Left cardiac atrium (tissue), 4 donors: ENCODE results near the gene SPATA31C2. TPM values are rescaled to one million over a fixed set of nuclear protein-coding genes. Genes with fewer than 3 reads are reported as not detected.
A peak's percentile ranks its signal among the peaks of the same experiment; 100 is the strongest.
"Not testable (repeated sequence)": the region's sequence is repeated elsewhere in the genome, so short reads cannot be mapped to it uniquely, and the experiment has no call there.

Source experiments
- ATAC-seq, 2 donors: fragments of 200-7000 bp; cut with Tn5 transposase; one replicate each; pipeline ENCODE4 v1.9.1; 2020; ENCODE audit warnings: mild to moderate bottlenecking in 2 of 2, moderate library complexity in 2 of 2
- DNase-seq: peaks from one replicate; pipeline ENCODE4 v3.0.0-alpha.2; 2020
- intact Hi-C, 2 donors: fragments of 100-400 bp; cut with DNase I; formaldehyde crosslinking; loops; one replicate each; pipeline versions ENCODE4 v1.14.1 to v1.15.1; 2022 to 2023
- total RNA-seq, 2 donors: library from RNA; stranded (reverse); fragmentation: NEBNext Ultra II Directional; extraction: Animal tissue kit (Norgen Biotek cat#: 25700); gene quantifications; one replicate each; pipeline ENCODE4 v1.2.1, GENCODE V29; 2021
- donor health status: DM: no; HTN: yes; CAD: no.
- donor health status: DM: no; HTN: yes; CAD: no; lungs with severe emphysema.
- donor health status: DM: yes; HTN: yes; CAD: no.
- donor health status: Dilated cardiomyopathy.

Gene SPATA31C2
- total RNA-seq, 2 donors from 2014 or later = not detected

DNA sequence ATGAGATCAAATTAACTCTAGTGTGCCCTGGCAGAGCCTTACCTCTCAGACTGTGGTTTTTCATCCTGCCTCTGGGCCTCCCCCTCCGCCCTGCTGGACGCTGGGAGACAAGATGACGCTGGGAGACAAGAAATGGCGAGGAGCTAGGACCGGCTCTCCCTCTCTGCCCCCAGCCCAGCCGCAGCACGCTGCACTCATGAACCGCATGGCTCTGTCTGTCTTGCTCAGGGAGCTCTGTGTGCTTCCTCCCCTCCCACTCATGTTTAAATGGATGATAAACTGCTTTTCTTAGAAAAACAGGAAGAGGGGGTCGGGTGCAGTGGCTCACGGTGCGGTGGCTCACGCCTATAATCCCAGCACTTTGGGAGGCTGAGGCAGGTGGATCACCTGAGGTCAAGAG is 4.7 kb downstream of the SPATA31C2 start:
- intact Hi-C loops, ATAC-seq, DNase-seq: not testable (repeated sequence)

- intact Hi-C loops, ATAC-seq: not testable (repeated sequence)
Observed at GRCh38 chr9:88129556-88129955, 8.7 kb downstream of the SPATA31C2 start.

GRCh38 chr9:88127700-88128300 is 10.5 kb downstream of the SPATA31C2 start:
- intact Hi-C loops, ATAC-seq, DNase-seq: not testable (repeated sequence)

More at GRCh38 chr9:88129556-88129955, 8.7 kb downstream of the SPATA31C2 start:
- DNase-seq = not testable (repeated sequence)

DNA sequence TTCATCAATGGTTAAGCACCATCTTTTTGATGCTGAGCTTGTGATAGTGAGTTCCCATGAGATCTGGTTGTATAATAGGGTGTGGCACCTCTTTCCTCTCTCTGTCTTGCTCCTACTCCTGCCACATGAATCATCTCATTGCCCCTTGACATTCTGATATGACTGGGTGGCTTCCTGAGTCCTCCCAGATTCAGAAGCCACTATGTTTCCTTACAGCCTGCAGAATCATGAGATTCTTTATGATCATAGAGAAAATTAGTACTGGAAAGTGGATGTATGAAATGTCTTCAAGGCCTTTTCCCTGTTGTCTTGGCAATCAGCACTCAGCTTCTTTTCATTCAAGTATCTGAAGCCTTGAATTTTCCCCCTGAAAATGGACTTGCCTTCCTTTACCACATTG is 14.9 kb downstream of the SPATA31C2 start:
- intact Hi-C loops, DNase-seq, ATAC-seq: not testable (repeated sequence)

- intact Hi-C loops, DNase-seq, ATAC-seq: not testable (repeated sequence)
Observed at GRCh38 chr9:88118121-88118520, 20.2 kb downstream of the SPATA31C2 start.

DNA sequence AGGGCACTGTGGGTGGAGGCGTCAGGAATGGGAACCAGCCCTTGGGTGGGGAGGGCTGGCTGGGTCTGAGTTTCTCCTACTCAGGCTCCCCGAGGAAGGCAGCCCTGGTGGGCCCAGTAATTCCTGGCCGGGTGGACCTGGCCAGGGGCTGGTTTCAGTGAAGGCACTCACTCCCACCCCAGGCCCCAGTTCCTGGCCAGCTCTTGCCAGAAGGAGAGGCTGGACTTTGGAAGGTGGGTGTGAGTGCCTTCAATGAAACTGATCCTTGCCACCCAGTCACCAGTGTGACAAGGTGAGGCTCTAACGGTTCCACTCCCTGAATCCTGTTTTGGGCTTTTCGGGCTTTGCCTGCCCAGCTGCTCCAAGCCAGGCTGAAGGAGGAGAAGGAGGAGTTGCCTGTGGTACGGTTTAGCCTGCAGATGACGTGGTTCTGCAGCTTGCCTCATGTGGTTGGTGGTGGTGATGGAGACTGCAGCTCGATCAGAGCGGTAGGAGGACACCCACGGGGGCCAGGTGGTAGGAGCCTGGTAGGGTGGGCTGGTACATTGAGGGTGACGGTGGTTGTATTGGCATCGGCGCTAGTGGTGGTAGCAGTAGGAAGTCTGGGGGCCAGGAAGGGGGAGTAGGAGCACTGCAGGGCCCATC is 23.2 kb downstream of the SPATA31C2 start:
- ATAC-seq, intact Hi-C loops, DNase-seq: not testable (repeated sequence)

GRCh38 chr9:88114283-88114967 is 23.9 kb downstream of the SPATA31C2 start:
- ATAC-seq, DNase-seq, intact Hi-C loops: not testable (repeated sequence)

GRCh38 chr9:88113156-88114130 is 24.8 kb downstream of the SPATA31C2 start:
- DNase-seq, intact Hi-C loops, ATAC-seq: not testable (repeated sequence)

- no peak for ATAC-seq
- intact Hi-C loops = no loop called here
- DNase-seq = no peak
Observed at GRCh38 chr9:88110026-88110425, 28.2 kb downstream of the SPATA31C2 start.

GRCh38 chr9:88108779-88109178 is 29.5 kb downstream of the SPATA31C2 start:
- no peak for ATAC-seq
- intact Hi-C loops = no loop called here
- DNase-seq = no peak

DNA sequence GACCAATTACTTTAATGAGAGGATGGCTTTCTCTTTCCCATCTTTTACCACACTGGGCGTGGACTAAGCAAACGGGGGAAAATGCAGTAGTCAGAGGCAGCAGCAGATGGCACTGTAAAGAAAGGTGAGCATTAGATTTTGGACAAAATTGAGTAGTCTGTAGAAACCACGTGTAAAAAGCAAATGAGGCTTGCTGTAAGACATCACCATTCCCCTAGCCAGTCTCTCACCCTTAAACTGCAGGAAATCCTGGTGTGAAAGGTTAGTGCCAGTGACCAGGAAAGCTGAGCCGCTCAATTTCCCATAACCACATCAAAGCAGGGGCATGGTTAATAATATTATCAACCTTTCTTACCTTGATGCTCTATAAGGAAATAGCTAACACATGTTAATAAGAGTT is 31.8 kb downstream of the SPATA31C2 start:
- intact Hi-C loops = loop anchor here in 1 of 2 donors (2.0 kb wide), 1 partner anchor 470 kb away; no protein-coding TSS in a partner anchor

DNA sequence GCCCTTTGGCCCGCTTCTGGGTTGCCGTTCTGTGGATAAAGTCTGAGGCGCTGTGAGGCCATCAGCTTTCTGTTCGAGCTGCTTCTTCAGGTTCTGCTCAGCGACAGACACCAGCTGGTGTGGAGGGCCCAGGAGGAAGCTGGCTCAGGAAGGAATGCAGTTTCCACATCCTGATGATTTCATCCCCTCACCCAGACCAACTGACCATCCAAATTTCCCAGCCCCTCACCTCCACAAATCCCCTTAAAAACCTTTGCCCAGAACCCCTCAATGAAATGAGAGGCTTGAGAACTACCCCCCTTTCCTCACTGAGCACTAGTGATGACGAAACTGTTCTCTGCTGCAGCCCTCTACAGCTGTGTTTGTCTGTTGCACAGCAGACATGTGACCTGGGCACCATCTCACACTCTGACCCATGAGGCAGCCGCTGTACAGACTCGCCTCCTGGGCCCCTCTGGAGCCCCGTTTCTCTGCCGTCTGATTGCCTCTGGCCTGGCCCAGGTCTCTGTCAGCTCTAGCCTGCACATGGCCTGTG is 45.4 kb downstream of the SPATA31C2 start:
- intact Hi-C loops = no loop called here
- DNase-seq (peak; percentile 33), ATAC-seq (peak; percentile 48 to 78)

More for the DNA sequence above, 31.8 kb downstream of the SPATA31C2 start:
- ATAC-seq = peak in 1 of 2 donors; percentile 53
- DNase-seq = no peak

DNA sequence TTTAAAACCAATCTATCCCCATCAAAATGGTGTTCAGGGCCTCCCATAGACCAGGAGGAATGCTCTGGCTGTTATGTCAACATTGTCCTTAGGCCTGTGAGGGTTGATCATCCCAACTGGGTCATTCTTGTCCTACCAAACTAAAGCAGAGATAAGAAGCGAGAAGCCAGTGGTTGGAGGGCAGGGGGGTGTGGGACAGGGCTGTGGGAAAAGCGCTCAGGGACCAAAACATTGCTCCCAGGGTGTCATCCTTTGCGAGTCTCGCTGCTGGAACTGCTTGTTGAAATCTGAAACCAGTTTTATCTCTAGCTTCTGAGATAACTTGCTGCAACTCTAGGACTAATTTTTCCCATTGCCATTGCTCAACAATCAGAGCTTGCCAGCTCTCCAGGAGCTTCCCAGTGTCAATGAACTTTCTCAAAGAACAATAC is 48.1 kb downstream of the SPATA31C2 start:
- ATAC-seq = peak; percentile 89

DNA sequence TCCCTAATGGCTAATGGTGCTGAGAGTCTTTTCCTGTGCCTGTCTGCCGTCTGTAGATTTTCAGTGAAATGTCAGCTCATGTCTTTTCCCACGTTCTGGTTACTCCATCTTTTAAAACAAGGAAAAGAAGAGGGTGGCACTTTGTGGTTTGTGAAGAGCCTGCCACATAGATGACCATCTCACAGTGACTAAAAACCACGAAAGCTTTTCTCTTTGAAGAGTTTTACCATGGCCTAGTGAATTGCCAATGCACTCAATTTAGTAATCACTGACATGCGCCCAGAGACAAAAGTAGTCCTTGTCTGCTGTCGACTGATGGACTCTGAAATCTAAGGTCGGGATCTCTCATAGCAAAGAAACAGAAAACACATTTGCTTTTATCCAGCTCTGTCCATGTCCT is 50.4 kb downstream of the SPATA31C2 start:
- ATAC-seq (no peak), DNase-seq (no peak)
- intact Hi-C loops = no loop called here

More for the DNA sequence above, 48.1 kb downstream of the SPATA31C2 start:
- intact Hi-C loops = no loop called here
- peak; percentile 65 for DNase-seq

GRCh38 chr9:88085476-88085875 is 52.8 kb downstream of the SPATA31C2 start:
- DNase-seq = no peak
- ATAC-seq = no peak
- intact Hi-C loops = no loop called here

DNA sequence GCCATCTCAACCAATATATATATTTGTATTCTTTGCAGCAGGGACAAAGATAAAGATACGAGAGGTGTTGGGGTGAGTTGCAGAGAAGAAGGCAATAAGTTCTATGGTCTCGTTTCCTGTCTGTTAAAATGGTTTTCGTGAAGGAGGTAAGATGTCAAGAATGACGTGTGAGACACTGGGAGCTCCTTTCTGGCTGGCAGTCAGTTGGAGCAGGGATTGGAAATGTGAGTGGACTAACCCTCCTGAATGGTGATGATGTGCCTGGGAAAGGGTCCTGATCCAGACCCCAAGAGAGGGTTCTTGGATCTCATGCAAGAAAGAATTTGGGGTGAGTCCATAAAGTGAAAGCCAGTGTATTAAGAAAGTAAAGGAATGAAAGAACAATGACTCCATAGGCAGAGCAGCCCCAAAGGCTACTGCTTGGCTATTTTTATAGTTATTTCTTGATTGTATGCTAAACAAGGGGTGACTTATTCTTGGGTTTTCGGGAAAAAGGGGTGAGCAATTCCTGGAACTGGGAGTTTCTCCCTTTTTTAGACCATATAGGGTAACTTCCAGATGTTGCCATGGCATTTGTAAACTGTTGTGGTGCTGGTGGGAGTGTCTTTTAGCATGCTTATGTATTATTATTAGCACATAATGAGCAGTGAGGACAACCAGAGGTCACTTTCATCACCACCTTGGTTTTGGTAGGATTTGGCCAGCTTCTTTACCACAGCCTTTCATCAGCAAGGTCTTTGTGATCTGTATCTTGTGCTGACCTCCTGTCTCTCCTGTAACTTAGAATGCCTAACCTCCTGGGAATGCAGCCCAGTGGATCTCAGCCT is 53.7 kb downstream of the SPATA31C2 start:
- intact Hi-C loops = no loop called here
- DNase-seq (no peak), ATAC-seq (peak in 1 of 2 donors; percentile 23)
